Measurements from ENCODE around the gene PHACTR3.

DNA sequence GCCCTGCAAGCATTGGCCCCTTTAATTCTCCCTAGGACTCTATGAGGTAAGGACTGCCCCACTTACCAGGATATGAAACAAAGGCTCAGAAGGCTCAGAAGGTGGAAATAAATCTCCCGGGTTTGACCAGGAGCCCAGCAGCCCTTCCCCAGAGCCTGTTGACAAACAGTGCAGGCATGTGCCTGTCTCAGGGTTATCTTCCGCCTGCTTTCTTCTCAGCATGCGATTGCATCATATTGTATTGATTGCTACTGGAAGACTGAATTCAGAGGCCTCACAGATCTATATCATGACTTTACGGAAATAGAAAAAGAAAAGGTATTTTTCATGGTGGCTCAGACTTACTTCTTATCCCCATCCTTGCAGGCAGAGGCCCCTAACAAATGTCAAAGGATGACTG, 92.7 kb downstream of the PHACTR3 start:
- TF ChIP-seq, protein P1, sequence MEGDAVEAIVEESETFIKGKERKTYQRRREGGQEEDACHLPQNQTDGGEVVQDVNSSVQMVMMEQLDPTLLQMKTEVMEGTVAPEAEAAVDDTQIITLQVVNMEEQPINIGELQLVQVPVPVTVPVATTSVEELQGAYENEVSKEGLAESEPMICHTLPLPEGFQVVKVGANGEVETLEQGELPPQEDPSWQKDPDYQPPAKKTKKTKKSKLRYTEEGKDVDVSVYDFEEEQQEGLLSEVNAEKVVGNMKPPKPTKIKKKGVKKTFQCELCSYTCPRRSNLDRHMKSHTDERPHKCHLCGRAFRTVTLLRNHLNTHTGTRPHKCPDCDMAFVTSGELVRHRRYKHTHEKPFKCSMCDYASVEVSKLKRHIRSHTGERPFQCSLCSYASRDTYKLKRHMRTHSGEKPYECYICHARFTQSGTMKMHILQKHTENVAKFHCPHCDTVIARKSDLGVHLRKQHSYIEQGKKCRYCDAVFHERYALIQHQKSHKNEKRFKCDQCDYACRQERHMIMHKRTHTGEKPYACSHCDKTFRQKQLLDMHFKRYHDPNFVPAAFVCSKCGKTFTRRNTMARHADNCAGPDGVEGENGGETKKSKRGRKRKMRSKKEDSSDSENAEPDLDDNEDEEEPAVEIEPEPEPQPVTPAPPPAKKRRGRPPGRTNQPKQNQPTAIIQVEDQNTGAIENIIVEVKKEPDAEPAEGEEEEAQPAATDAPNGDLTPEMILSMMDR (IDR thresholded peaks at IDR 0.05 in 8 of 11, conservative IDR thresholded peaks at IDR 0.05 in 3 of 11) = no peak
- no peak for TF ChIP-seq POLR2A (IDR thresholded peaks at IDR 0.05)

Data from spleen (tissue), 7 donors.